ENCODE results near the gene MLXIP.

MLXIP gene

GRCh38 chr12:122158700-122159285 lies 80.2 kb downstream of the MLXIP start:
- Histone ChIP-seq H3K4me3 (ENCODE audit: low read depth, low read length) (no peak overlapping the region), H3K4me1 (ENCODE audit: control insufficient read depth, insufficient read depth, low read length) (no peaks in the 10 kb centered on the region), H3K9me3 (ENCODE audit: control insufficient read depth, insufficient read depth, low read depth, low read length) (no peaks in the 10 kb centered on the region), H3K36me3 (ENCODE audit: control insufficient read depth in 2 of 2, insufficient read depth in 1 of 2, low read length in 2 of 2) (no peaks in the 10 kb centered on the region), H3K27ac (ENCODE audit: extremely low read depth, low read depth, low read length) (no peak overlapping the region)
- ChIA-PET POLR2A (interaction anchor here (0.6 kb wide), 1 partner anchor 165 kb away, joined by 3 read pairs; no protein-coding TSS in a partner anchor), CTCF (interaction anchor here (0.6 to 2.0 kb wide), 5 partner anchors 11 to 242 kb away, joined by 3 to 6 read pairs (median 3); no protein-coding TSS in a partner anchor)
- peak; percentile 96 for TF ChIP-seq ZNF140 (tag by site-specific recombination; IDR thresholded peaks at IDR 0.05)
- TF ChIP-seq YY1 (tag by site-specific recombination; IDR thresholded peaks at IDR 0.05): no peak
- no peak for TF ChIP-seq ZNF433 (tag by site-specific recombination; IDR thresholded peaks at IDR 0.05; ENCODE audit: low read depth)
- no peak for TF ChIP-seq ZNF133 (tag by site-specific recombination; IDR thresholded peaks at IDR 0.05)
- TF ChIP-seq HOXD13 (CRISPR knock-in tag; IDR thresholded peaks at IDR 0.05; ENCODE audit: borderline replicate concordance): no peak
- no peak for TF ChIP-seq ZNF23 (tag by site-specific recombination; IDR thresholded peaks at IDR 0.05; ENCODE audit: borderline replicate concordance)

- Histone ChIP-seq H3K36me3 (ENCODE audit: control insufficient read depth in 2 of 2, insufficient read depth in 1 of 2, low read length in 2 of 2) (no peaks in the 10 kb centered on the region), H3K4me3 (ENCODE audit: low read depth, low read length) (no peak overlapping the region), H3K4me1 (ENCODE audit: control insufficient read depth, insufficient read depth, low read length) (no peaks in the 10 kb centered on the region), H3K9me3 (ENCODE audit: control insufficient read depth, insufficient read depth, low read depth, low read length) (no peaks in the 10 kb centered on the region), H3K27ac (ENCODE audit: extremely low read depth, low read depth, low read length) (no peak overlapping the region)
- TF ChIP-seq ZNF394 (tag by site-specific recombination; IDR thresholded peaks at IDR 0.05; ENCODE audit: borderline replicate concordance): no peak
- TF ChIP-seq KLF16 (tag by site-specific recombination; IDR thresholded peaks at IDR 0.05): no peak
- peak; percentile 15; the same call in 1 of the 2 replicates for TF ChIP-seq ZNF654 (tag by site-specific recombination; IDR thresholded peaks at IDR 0.05; ENCODE audit: low read depth)
- ChIA-PET CTCF (interaction anchor here (0.6 to 2.0 kb wide), 3 partner anchors 31 to 105 kb away, joined by 3 to 6 read pairs (median 5); no protein-coding TSS in a partner anchor), POLR2A (no interaction called here)
Observed at GRCh38 chr12:122159882-122160281, 81.3 kb downstream of the MLXIP start.

DNA sequence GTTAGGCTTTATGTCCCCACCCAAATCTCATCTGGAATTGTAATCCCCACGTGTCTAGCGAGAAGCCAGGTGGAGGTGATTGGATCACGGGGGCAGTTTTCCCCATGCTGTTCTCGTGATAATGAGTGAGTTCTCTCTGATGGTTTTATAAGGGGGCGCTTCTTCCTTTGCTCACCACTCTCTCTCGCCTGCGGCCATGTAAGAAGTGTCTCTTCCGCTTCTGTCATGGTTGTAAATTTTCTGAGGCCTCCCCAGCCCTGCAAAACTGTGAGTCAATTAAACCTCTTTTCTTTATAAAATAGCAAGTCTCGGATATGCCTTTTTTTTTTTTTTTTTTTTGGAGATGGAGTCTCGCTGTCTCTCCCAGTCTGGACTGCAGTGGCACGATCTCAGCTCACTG lies 82.2 kb downstream of the MLXIP start:
- H3K9me3 ChIP-seq (ENCODE audit: control insufficient read depth, insufficient read depth, low read depth, low read length): no peaks in the 10 kb centered on the region
- no peak overlapping the region for H3K4me3 ChIP-seq (ENCODE audit: low read depth, low read length)
- TF ChIP-seq, protein P1, sequence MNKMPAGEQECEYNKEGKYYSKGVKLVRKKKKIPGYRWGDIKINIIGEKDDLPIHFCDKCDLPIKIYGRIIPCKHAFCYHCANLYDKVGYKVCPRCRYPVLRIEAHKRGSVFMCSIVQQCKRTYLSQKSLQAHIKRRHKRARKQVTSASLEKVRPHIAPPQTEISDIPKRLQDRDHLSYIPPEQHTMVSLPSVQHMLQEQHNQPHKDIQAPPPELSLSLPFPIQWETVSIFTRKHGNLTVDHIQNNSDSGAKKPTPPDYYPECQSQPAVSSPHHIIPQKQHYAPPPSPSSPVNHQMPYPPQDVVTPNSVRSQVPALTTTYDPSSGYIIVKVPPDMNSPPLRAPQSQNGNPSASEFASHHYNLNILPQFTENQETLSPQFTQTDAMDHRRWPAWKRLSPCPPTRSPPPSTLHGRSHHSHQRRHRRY (tag by site-specific recombination; IDR thresholded peaks at IDR 0.05): no peak
- no peak for TF ChIP-seq ZNF585B (tag by site-specific recombination; IDR thresholded peaks at IDR 0.05)
- TF ChIP-seq ZNF24 (tag by site-specific recombination; IDR thresholded peaks at IDR 0.05): no peak
- TF ChIP-seq ZNF660 (tag by site-specific recombination; IDR thresholded peaks at IDR 0.05): no peak
- TF ChIP-seq ZNF112 (tag by site-specific recombination; IDR thresholded peaks at IDR 0.05): no peak
- TF ChIP-seq OSR2 (tag by site-specific recombination; IDR thresholded peaks at IDR 0.05): no peak
- H3K36me3 ChIP-seq (ENCODE audit: control insufficient read depth in 2 of 2, insufficient read depth in 1 of 2, low read length in 2 of 2): no peaks in the 10 kb centered on the region
- ChIA-PET POLR2A (no interaction called here), CTCF (no interaction called here)
- H3K27ac ChIP-seq (ENCODE audit: extremely low read depth, low read depth, low read length): no peak overlapping the region
- H3K4me1 ChIP-seq (ENCODE audit: control insufficient read depth, insufficient read depth, low read length): no peaks in the 10 kb centered on the region

- POLR2A ChIA-PET: no interaction called here
- H3K36me3 ChIP-seq (ENCODE audit: control insufficient read depth in 2 of 2, insufficient read depth in 1 of 2, low read length in 2 of 2): no peaks in the 10 kb centered on the region
- H3K4me1 ChIP-seq (ENCODE audit: control insufficient read depth, insufficient read depth, low read length): no peaks in the 10 kb centered on the region
- H3K4me3 ChIP-seq (ENCODE audit: low read depth, low read length): no peak overlapping the region
- H3K9me3 ChIP-seq (ENCODE audit: control insufficient read depth, insufficient read depth, low read depth, low read length): no peaks in the 10 kb centered on the region
- TF ChIP-seq ZNF280C (tag by site-specific recombination; IDR thresholded peaks at IDR 0.05) (no peak), ZNF10 (tag by site-specific recombination; IDR thresholded peaks at IDR 0.05) (no peak)
- H3K27ac ChIP-seq (ENCODE audit: extremely low read depth, low read depth, low read length): no peak overlapping the region
- CTCF ChIA-PET: interaction anchor here (0.6 kb wide), 1 partner anchor 43 kb away, joined by 3 read pairs; no protein-coding TSS in a partner anchor
Observed at GRCh38 chr12:122161682-122162081, 83.1 kb downstream of the MLXIP start.

Data from HEK293 (cell line).